Adrenal gland (tissue), 12 donors: ENCODE data around the gene FARP1. TPM values are rescaled to one million over a fixed set of nuclear protein-coding genes. Genes with fewer than 3 reads are reported as not detected.
A peak's percentile ranks its signal among the peaks of the same experiment; 100 is the strongest.

Experiments
- DNase-seq, 7 donors: peaks; one replicate each; pipeline ENCODE4 v3.0.0-alpha.2; 2019 to 2020
- H3K27ac ChIP-seq, 5 donors: fragments of 200-600 bp; sonication (generic) in 4 of 5; 1 replicate in 3 of 5; 2 replicates in 2 of 5; pipeline versions ENCODE4 v1.5.1 to v1.8.0; 2016 to 2020; ENCODE audit warnings: mild to moderate bottlenecking in 1 of 5
- H3K27me3 ChIP-seq: fragments of 200-600 bp; 2 replicates; pipeline ENCODE4 v1.8.0; 2021
- H3K36me3 ChIP-seq, 2 donors: fragments of 200-600 bp; replicated peaks in 1 of 2; 1 replicate in 1 of 2; 2 replicates in 1 of 2; pipeline versions ENCODE4 v1.5.1 to v1.8.0; 2018 to 2022
- H3K4me1 ChIP-seq, 2 donors: fragments of 200-600 bp; replicated peaks in 1 of 2; 1 replicate in 1 of 2; 2 replicates in 1 of 2; pipeline versions ENCODE4 v1.5.1 to v1.8.0; 2018 to 2021
- H3K4me3 ChIP-seq, 4 donors: fragments of 200-600 bp; sonication (generic) in 3 of 4; one replicate each; pipeline ENCODE4 v1.5.1; 2016 to 2018
- H3K9me3 ChIP-seq, 3 donors: fragments of 200-600 bp; sonication (generic) in 1 of 3; replicated peaks in 1 of 3; 1 replicate in 2 of 3; 2 replicates in 1 of 3; pipeline versions ENCODE4 v1.5.1 to v1.8.0; 2016 to 2021
- CTCF ChIP-seq, 6 experiments: fragments of 450-650 bp in 4 of 6; fragments of 200-600 bp in 2 of 6; sonication (generic) in 1 of 6; IDR thresholded peaks; 1 replicate in 5 of 6; 2 replicates in 1 of 6; pipeline versions ENCODE4 v1.5.1 to v1.8.0; 2016 to 2021; ENCODE audit warnings: antibody characterized with exemption in 6 of 6, mild to moderate bottlenecking in 2 of 6, moderate library complexity in 1 of 6
- POLR2A ChIP-seq, 2 donors: fragments of 450-650 bp; IDR thresholded peaks; one replicate each; pipeline ENCODE4 v1.6.1; 2017; ENCODE audit warnings: antibody characterized with exemption in 2 of 2, mild to moderate bottlenecking in 2 of 2, moderate library complexity in 1 of 2
- WGBS, 4 donors: extraction: QIAGEN DNeasy Blood & Tissue Kit in 2 of 4; methylation state at CpG; one replicate each; pipeline versions ENCODE4 v1.1.5 to v1.1.7; 2013 to 2017; 5-methylcytosine and 5-hydroxymethylcytosine counted together
- intact Hi-C, 2 donors: fragments of 100-400 bp; cut with DNase I; formaldehyde crosslinking; loops; one replicate each; pipeline versions ENCODE4 v1.14.1 to v1.15.0; 2022 to 2023
- polyA plus RNA-seq, 3 donors: library from polyadenylated mRNA; stranded (reverse); fragments of 200-250 nt in 2 of 3; fragments of 350-450 nt in 1 of 3; fragmentation: Illumina TruSeq in 1 of 3; extraction: RNeasy Lipid Tissue Mini Kit (QIAGEN cat#74804) in 1 of 3; gene quantifications; one replicate each; pipeline ENCODE4 v1.2.3, GENCODE V29; 2013 to 2014
- total RNA-seq, 9 donors: library from RNA; depleted of rRNA in 4 of 9; stranded (reverse); fragments of >200 nt in 4 of 9; fragments of 120-200 nt in 1 of 9; fragmentation: NEBNext Ultra II Directional in 1 of 9; extraction: Animal tissue kit (Norgen Biotek cat#: 25700) in 1 of 9; gene quantifications; one replicate each; pipeline versions ENCODE4 v1.1.0 to v1.2.4, GENCODE V29; 2013 to 2023
- donor health status: healthy with polysubstance abuse.
- donor health status: Bipolar disorder and iron deficiency.
- donor health status: DM: yes; HTN: yes; CAD: no.
- donor health status: DM: no; HTN: no; CAD: no.
- donor health status: DM: no; HTN: no; CAD: no.
- donor health status: DM: yes; HTN: yes; CAD: no.

Gene FARP1
- total and polyA plus RNA-seq, 12 donors, result 27.1 to 304 (median 71.6) TPM

- Histone ChIP-seq H3K4me1 (peaks cover 0 to 2% of the 10 kb centered on the region in 2 donors), H3K36me3 (no peaks in the 10 kb centered on the region), H3K27me3 (no peaks in the 10 kb centered on the region), H3K27ac (no peak overlapping the region), H3K9me3 (no peaks in the 10 kb centered on the region), H3K4me3 (no peak overlapping the region)
- TF ChIP-seq POLR2A (IDR thresholded peaks at IDR 0.05) (no peak), CTCF (IDR thresholded peaks at IDR 0.05) (no peak)
- DNase-seq, result no peak
- intact Hi-C loops, result no loop called here
- 93 to 98% (median 94%) methylated on average over 4 of the region's 4 CpGs for WGBS, 4 donors
Measured at GRCh38 chr13:98407575-98407974, 264.7 kb downstream of the FARP1 start.

DNA sequence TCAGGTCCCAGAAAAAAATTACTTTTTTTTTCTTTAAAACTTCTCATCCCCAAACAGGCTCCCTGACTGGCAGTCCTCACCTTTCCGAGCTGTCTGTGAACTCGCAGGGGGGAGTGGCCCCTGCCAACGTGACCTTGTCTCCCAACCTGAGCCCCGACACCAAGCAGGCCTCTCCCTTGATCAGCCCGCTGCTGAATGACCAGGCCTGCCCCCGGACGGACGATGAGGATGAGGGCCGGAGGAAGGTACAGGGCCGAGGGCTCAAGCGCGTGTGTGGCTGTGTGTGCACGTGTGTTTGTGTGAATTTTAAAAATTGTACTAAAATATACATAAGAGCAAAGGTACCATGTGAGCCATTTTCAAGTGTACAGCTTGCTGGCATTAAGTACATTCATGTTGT, 266.4 kb downstream of the FARP1 start:
- H3K27me3 ChIP-seq, result no peaks in the 10 kb centered on the region
- H3K9me3 ChIP-seq, result no peaks in the 10 kb centered on the region
- intact Hi-C loops, result no loop called here
- H3K4me3 ChIP-seq, result no peak overlapping the region
- no peak overlapping the region for H3K27ac ChIP-seq
- TF ChIP-seq POLR2A (IDR thresholded peaks at IDR 0.05) (no peak), CTCF (IDR thresholded peaks at IDR 0.05) (no peak)
- no peaks in the 10 kb centered on the region for H3K36me3 ChIP-seq
- 93 to 95% (median 93%) methylated on average over 13 of the region's 13 CpGs for WGBS, 4 donors
- H3K4me1 ChIP-seq, result no peaks in the 10 kb centered on the region
- no peak for DNase-seq

DNA sequence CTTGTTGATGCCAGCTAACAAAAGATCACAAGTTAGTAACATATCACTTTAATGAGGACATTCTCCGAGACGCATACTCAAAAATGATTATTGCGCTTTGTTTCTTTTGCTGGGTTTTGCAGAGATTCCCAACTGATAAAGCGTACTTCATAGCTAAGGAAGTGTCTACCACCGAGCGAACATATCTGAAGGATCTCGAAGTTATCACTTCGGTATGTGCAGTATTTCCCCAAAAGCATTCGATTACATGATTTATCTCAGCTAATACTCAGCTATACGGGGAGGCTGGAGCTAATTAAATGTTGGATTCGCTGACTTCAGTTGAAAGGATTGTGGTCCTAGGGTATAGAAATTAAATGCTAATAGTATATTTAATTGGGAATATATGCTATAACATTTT, 267.7 kb downstream of the FARP1 start:
- DNase-seq, result no peak
- Histone ChIP-seq H3K36me3 (peaks cover 0 to 9% of the 10 kb centered on the region in 2 donors), H3K9me3 (no peaks in the 10 kb centered on the region), H3K4me1 (no peaks in the 10 kb centered on the region), H3K27ac (no peak overlapping the region), H3K27me3 (no peaks in the 10 kb centered on the region), H3K4me3 (no peak overlapping the region)
- 90 to 95% (median 93%) methylated on average over 11 of the region's 11 CpGs for WGBS, 4 donors
- intact Hi-C loops, result no loop called here
- no peak for TF ChIP-seq CTCF (IDR thresholded peaks at IDR 0.05)
- no peak for TF ChIP-seq POLR2A (IDR thresholded peaks at IDR 0.05)

- Histone ChIP-seq H3K27me3 (no peaks in the 10 kb centered on the region), H3K27ac (peak overlapping the region in 2 of 5 donors; percentile 59 to 73), H3K4me1 (no peaks in the 10 kb centered on the region), H3K4me3 (no peak overlapping the region), H3K36me3 (peaks cover 0 to 9% of the 10 kb centered on the region in 2 donors), H3K9me3 (no peaks in the 10 kb centered on the region)
- intact Hi-C loops, result no loop called here
- TF ChIP-seq CTCF (IDR thresholded peaks at IDR 0.05) (no peak), POLR2A (IDR thresholded peaks at IDR 0.05) (no peak)
- DNase-seq, result no peak
- WGBS, 4 donors, result 64 to 90% (median 84%) methylated on average over 5 of the region's 5 CpGs
Measured at GRCh38 chr13:98411013-98411412, 268.1 kb downstream of the FARP1 start.
